Measurements from ENCODE around the gene RPL38.

The RPL38 gene

GRCh38 chr17:74259667-74260524 is 56.4 kb downstream of the RPL38 start:
- Histone ChIP-seq H3K36me3 (ENCODE audit: insufficient read depth, low read length) (peaks cover 23% of the 10 kb centered on the region), H3K9me3 (ENCODE audit: low read length) (no peaks in the 10 kb centered on the region), H3K27me3 (ENCODE audit: insufficient read depth, low read length) (no peaks in the 10 kb centered on the region), H3K4me1 (ENCODE audit: insufficient read depth, low read length) (no peaks in the 10 kb centered on the region), H2AFZ (ENCODE audit: low read depth, low read length) (no peak overlapping the region), H3K4me3 (ENCODE audit: low read length) (no peak overlapping the region)

Data from neuron (in vitro differentiated cells).